GM12878 (cell line): ENCODE measurements around the gene MOAP1. TPM values are rescaled to one million over a fixed set of nuclear protein-coding genes. Genes with fewer than 3 reads are reported as not detected.
"Not testable (repeated sequence)": the region's sequence is repeated elsewhere in the genome, so short reads cannot be mapped to it uniquely, and the experiment has no call there.

Experiments
- ATAC-seq: fragments of 200-7000 bp; cut with Tn5 transposase; 3 replicates; pipeline ENCODE4 v1.9.1; 2020; ENCODE audit warnings: mild to moderate bottlenecking, moderate library complexity
- BruUV-seq: library from RNA; stranded (reverse); fragments of 400-500 nt; replicated peaks from 2 replicates; lab custom pipeline; 2021; lab: Mats Ljungman, UMichigan
- CTCF ChIA-PET: fragments of 300-600 bp; sonication (Branson Sonifier 250); formaldehyde crosslinking; extraction: SDS; loops from one replicate; lab custom pipeline; 2021; ENCODE audit warnings: inconsistent platforms; lab: Yijun Ruan, JAX
- POLR2A ChIA-PET: fragments of 350-600 bp; formaldehyde crosslinking; extraction: SDS; loops from one replicate; lab custom pipeline; 2021; ENCODE audit warnings: inconsistent platforms; lab: Charles Lee
- RAD21 ChIA-PET: fragments of 300-600 bp; sonication (Branson Sonifier 250); formaldehyde crosslinking; loops from one replicate; lab custom pipeline; 2023; ENCODE audit warnings: antibody characterized with exemption; ENCODE audit not compliant: unreplicated experiment; lab: Charles Lee
- SMC1A ChIA-PET: fragments of 300-600 bp; sonication (Branson Sonifier 250); formaldehyde crosslinking; loops from one replicate; lab custom pipeline; 2023; ENCODE audit not compliant: unreplicated experiment, uncharacterized antibody; lab: Charles Lee
- DNase-seq: peaks from one replicate; pipeline ENCODE4 v3.0.0-alpha.2; 2011; ENCODE audit warnings: low read depth, low spot score
- FAIRE-seq: peaks from 3 replicates; lab custom pipeline; 2011; peaks lifted over from hg19 to GRCh38; lab: Jason Lieb, UNC
- H2AFZ ChIP-seq: 2 replicates; pipeline ENCODE4 v1.6.0; 2011; ENCODE audit warnings: low read depth, low read length, control low read depth; ENCODE audit not compliant: control insufficient read depth
- H3K27ac ChIP-seq: 2 replicates; pipeline ENCODE4 v1.5.1; 2011; ENCODE audit warnings: control low read depth; ENCODE audit not compliant: control insufficient read depth, insufficient read depth
- H3K27me3 ChIP-seq, 2 experiments: replicated peaks in 1 of 2; 2 replicates each; pipeline versions ENCODE4 v1.6.0 to v1.6.1; 2011; ENCODE audit warnings: low read length in 1 of 2; ENCODE audit not compliant: control insufficient read depth in 2 of 2, insufficient read depth in 2 of 2
- H3K36me3 ChIP-seq, 2 experiments: 2 replicates each; pipeline ENCODE4 v1.5.1; 2011; ENCODE audit warnings: low read length in 1 of 2; ENCODE audit not compliant: control insufficient read depth in 2 of 2, insufficient read depth in 2 of 2
- H3K4me1 ChIP-seq: 2 replicates; pipeline ENCODE4 v1.6.1; 2011; ENCODE audit warnings: mild to moderate bottlenecking, low read length, moderate library complexity, mixed read lengths; ENCODE audit not compliant: control insufficient read depth, insufficient read depth
- H3K4me2 ChIP-seq: 2 replicates; pipeline ENCODE4 v1.6.0; 2011; ENCODE audit warnings: control low read depth; ENCODE audit not compliant: control insufficient read depth, insufficient read depth
- H3K4me3 ChIP-seq: fragments of 200-600 bp; sonication (generic); 2 replicates; pipeline ENCODE4 v1.5.1; 2016
- H3K79me2 ChIP-seq: 2 replicates; pipeline ENCODE4 v1.6.0; 2011; ENCODE audit warnings: low read length; ENCODE audit not compliant: control insufficient read depth, insufficient read depth
- H3K9ac ChIP-seq: 2 replicates; pipeline ENCODE4 v1.8.0; 2011; ENCODE audit warnings: low read length, control low read depth, mixed read lengths; ENCODE audit not compliant: control insufficient read depth, insufficient read depth
- H3K9me3 ChIP-seq: replicated peaks from 3 replicates; pipeline ENCODE4 v1.5.1; 2011; ENCODE audit warnings: mild to moderate bottlenecking, low read length; ENCODE audit not compliant: control insufficient read depth, insufficient read depth
- H4K20me1 ChIP-seq: 2 replicates; pipeline ENCODE4 v1.6.0; 2011; ENCODE audit not compliant: control insufficient read depth, insufficient read depth
- HDAC6 ChIP-seq: fragments of 200-600 bp; sonication (generic); IDR thresholded peaks from one replicate; pipeline ENCODE4 v1.8.0; 2017; ENCODE audit warnings: antibody characterized with exemption; ENCODE audit not compliant: unreplicated experiment
- WGBS: methylation state at CpG from one replicate; pipeline ENCODE4 v1.1.6; 2016; ENCODE audit warnings: low lambda C conversion rate; ENCODE audit not compliant: insufficient replicate concordance, insufficient coverage; ENCODE audit errors: missing lambda C conversion rate; 5-methylcytosine and 5-hydroxymethylcytosine counted together
- in situ Hi-C: fragments of 300-500 bp; cut with MboI; formaldehyde crosslinking; loops from 9 replicates; pipeline ENCODE4 v1.14.3; 2018; ENCODE audit warnings: mixed read lengths
- intact Hi-C: fragments of 100-400 bp; cut with micrococcal nuclease; formaldehyde crosslinking; loops from one replicate; pipeline ENCODE4 v1.14.2; 2022; ENCODE audit not compliant: unreplicated experiment
- polyA plus RNA-seq, 11 experiments: library from polyadenylated mRNA; depleted of rRNA in 4 of 11; unstranded in 6 of 11; stranded (reverse) in 5 of 11; fragments of >200 nt; fragmentation: Nextera tagmentation in 4 of 11; fragmentation: Illumina TruSeq in 1 of 11; extraction: Ambion mirVana in 4 of 11; extraction: Trizol in 1 of 11; gene quantifications; 1 replicate in 1 of 11; 2 replicates in 10 of 11; pipeline versions ENCODE4 v1.2.1 to v1.2.3, GENCODE V29; 2011 to 2016; ENCODE audit warnings: inconsistent platforms in 2 of 11, missing spikeins in 2 of 11, low read depth in 1 of 11
- total RNA-seq, 4 experiments: library from RNA; depleted of rRNA in 3 of 4; stranded (reverse); fragments of >200 nt in 3 of 4; fragmentation: Illumina TruSeq in 1 of 4; extraction: Trizol in 1 of 4; gene quantifications; 2 replicates each; pipeline versions ENCODE4 v1.2.1 to v1.2.3, GENCODE V29; 2013 to 2021

MOAP1 gene
- total and polyA plus RNA-seq, 10 of the 15 experiments (the other 5 are each of a cell fraction or from before 2014, with no cell fraction given) = 3.1 to 51.9 (median 11.4) TPM

- no peak for DNase-seq
- Histone ChIP-seq H3K27ac (no peak overlapping the region), H3K4me2 (no peak overlapping the region), H4K20me1 (no peaks in the 10 kb centered on the region), H3K36me3 (no peaks in the 10 kb centered on the region), H3K4me3 (no peak overlapping the region), H3K4me1 (no peaks in the 10 kb centered on the region), H3K9me3 (no peaks in the 10 kb centered on the region), H2AFZ (no peak overlapping the region), H3K79me2 (no peaks in the 10 kb centered on the region), H3K9ac (no peak overlapping the region), H3K27me3 (no peaks in the 10 kb centered on the region)
- BruUV-seq = no TSS peak
- no peak for ATAC-seq
- intact Hi-C loops (no loop called here), in situ Hi-C loops (no loop called here)
- CTCF ChIA-PET = interaction anchor here (1.1 to 5.4 kb wide), 2 partner anchors 7 to 87 kb away, joined by 3 to 47 read pairs; no protein-coding TSS in a partner anchor
- WGBS = 66% methylated on average over 4 of the region's 4 CpGs
- RAD21 ChIA-PET = no interaction called here
- POLR2A ChIA-PET = no interaction called here
- TF ChIP-seq HDAC6 = no peak
- no peak for FAIRE-seq
- SMC1A ChIA-PET = no interaction called here
Measured at GRCh38 chr14:93171376-93171775, 13.3 kb downstream of the MOAP1 start.

- DNase-seq, H3K9me3 ChIP-seq, H3K27me3 ChIP-seq, H3K36me3 ChIP-seq, FAIRE-seq, H3K4me3 ChIP-seq, H2AFZ ChIP-seq, H3K4me2 ChIP-seq, H3K27ac ChIP-seq, H3K4me1 ChIP-seq, intact Hi-C loops, H3K9ac ChIP-seq, ATAC-seq, in situ Hi-C loops, BruUV-seq, H3K79me2 ChIP-seq, H4K20me1 ChIP-seq: not testable (repeated sequence)
- 81% methylated on average over 14 of the region's 20 CpGs for WGBS
- ChIA-PET SMC1A (interaction anchor here (7.8 kb wide), 1 partner anchor 7 kb away, joined by 69 read pairs; no protein-coding TSS in a partner anchor), CTCF (interaction anchor here (1.7 to 5.4 kb wide), 2 partner anchors 9 to 57 kb away, joined by 8 to 47 read pairs; no protein-coding TSS in a partner anchor), POLR2A (interaction anchor here (0.6 kb wide), 1 partner anchor 403 kb away, joined by 9 read pairs; no protein-coding TSS in a partner anchor), RAD21 (interaction anchor here (1.1 kb wide), 1 partner anchor 57 kb away, joined by 4 read pairs; no protein-coding TSS in a partner anchor)
Measured at GRCh38 chr14:93170141-93170540, 14.6 kb downstream of the MOAP1 start.
